Tibial nerve (tissue), 4 donors: Measurements from ENCODE around the gene ALDH3A2. TPM values are rescaled to one million over a fixed set of nuclear protein-coding genes. Genes with fewer than 3 reads are reported as not detected.
"Not testable (repeated sequence)": the region's sequence is repeated elsewhere in the genome, so short reads cannot be mapped to it uniquely, and the experiment has no call there.

Source experiments
- DNase-seq, 2 donors: peaks; one replicate each; pipeline ENCODE4 v3.0.0-alpha.2; 2019; ENCODE audit warnings: low spot score in 2 of 2
- H3K27ac ChIP-seq, 4 donors: fragments of 200-600 bp; sonication (generic) in 3 of 4; one replicate each; pipeline ENCODE4 v1.5.1; 2017 to 2019; ENCODE audit warnings: mild to moderate bottlenecking in 1 of 4
- H3K27me3 ChIP-seq, 2 donors: fragments of 200-600 bp; sonication (generic) in 1 of 2; one replicate each; pipeline versions ENCODE4 v1.5.1 to v1.6.0; 2017 to 2019
- H3K36me3 ChIP-seq, 3 donors: fragments of 200-600 bp; sonication (generic); one replicate each; pipeline ENCODE4 v1.5.1; 2018 to 2019
- H3K4me1 ChIP-seq, 4 donors: fragments of 200-600 bp; sonication (generic) in 3 of 4; one replicate each; pipeline ENCODE4 v1.5.1; 2017 to 2019
- H3K4me3 ChIP-seq, 4 donors: fragments of 200-600 bp; sonication (generic) in 3 of 4; one replicate each; pipeline ENCODE4 v1.5.1; 2017 to 2019; ENCODE audit warnings: mild to moderate bottlenecking in 1 of 4, moderate library complexity in 1 of 4
- H3K9me3 ChIP-seq, 4 donors: fragments of 200-600 bp; sonication (generic) in 3 of 4; one replicate each; pipeline ENCODE4 v1.5.1; 2017 to 2019
- EP300 ChIP-seq, 2 donors: sonication (generic); formaldehyde crosslinking; IDR thresholded peaks; one replicate each; pipeline ENCODE4 v1.6.1; 2017; ENCODE audit warnings: antibody characterized with exemption in 2 of 2, mild to moderate bottlenecking in 1 of 2
- POLR2A ChIP-seq, 2 donors: fragments of 450-650 bp; IDR thresholded peaks; one replicate each; pipeline ENCODE4 v1.6.1; 2017; ENCODE audit warnings: antibody characterized with exemption in 2 of 2, mild to moderate bottlenecking in 2 of 2, moderate library complexity in 2 of 2
- WGBS, 2 donors: methylation state at CpG; one replicate each; pipeline ENCODE4 v1.1.5; 2018; 5-methylcytosine and 5-hydroxymethylcytosine counted together
- total RNA-seq, 4 donors: library from RNA; depleted of rRNA; stranded (reverse); fragments of >200 nt; gene quantifications; one replicate each; pipeline ENCODE4 v1.1.0, GENCODE V29; 2016
- TF ChIP-seq, protein P1 (sequence below), 5 experiments: fragments of 200-600 bp in 3 of 5; fragments of 450-650 bp in 2 of 5; sonication (generic) in 3 of 5; IDR thresholded peaks; one replicate each; pipeline ENCODE4 v1.5.1; 2016 to 2019; ENCODE audit warnings: antibody characterized with exemption in 5 of 5, mild to moderate bottlenecking in 3 of 5, moderate library complexity in 2 of 5

The ALDH3A2 gene
- total RNA-seq, 4 donors from 2014 or later = 84.3 to 152 (median 105) TPM

GRCh38 chr17:19677736-19678379 lies 29.3 kb downstream of the ALDH3A2 start:
- peaks cover 0 to 8% (median 4%) of the 10 kb centered on the region in 4 donors for H3K4me1 ChIP-seq
- no peaks in the 10 kb centered on the region for H3K9me3 ChIP-seq
- peaks cover 0 to 62% (median 0%) of the 10 kb centered on the region in 3 donors for H3K36me3 ChIP-seq
- H3K4me3 ChIP-seq = no peak overlapping the region
- DNase-seq = no peak
- no peak overlapping the region for H3K27ac ChIP-seq
- WGBS, 2 donors = 95 to 96% methylated on average over 5 of the region's 5 CpGs
- H3K27me3 ChIP-seq = no peaks in the 10 kb centered on the region
- no peak for TF ChIP-seq EP300 (IDR thresholded peaks at IDR 0.05)
- TF ChIP-seq POLR2A (IDR thresholded peaks at IDR 0.05) = no peak
- TF ChIP-seq, protein P1, sequence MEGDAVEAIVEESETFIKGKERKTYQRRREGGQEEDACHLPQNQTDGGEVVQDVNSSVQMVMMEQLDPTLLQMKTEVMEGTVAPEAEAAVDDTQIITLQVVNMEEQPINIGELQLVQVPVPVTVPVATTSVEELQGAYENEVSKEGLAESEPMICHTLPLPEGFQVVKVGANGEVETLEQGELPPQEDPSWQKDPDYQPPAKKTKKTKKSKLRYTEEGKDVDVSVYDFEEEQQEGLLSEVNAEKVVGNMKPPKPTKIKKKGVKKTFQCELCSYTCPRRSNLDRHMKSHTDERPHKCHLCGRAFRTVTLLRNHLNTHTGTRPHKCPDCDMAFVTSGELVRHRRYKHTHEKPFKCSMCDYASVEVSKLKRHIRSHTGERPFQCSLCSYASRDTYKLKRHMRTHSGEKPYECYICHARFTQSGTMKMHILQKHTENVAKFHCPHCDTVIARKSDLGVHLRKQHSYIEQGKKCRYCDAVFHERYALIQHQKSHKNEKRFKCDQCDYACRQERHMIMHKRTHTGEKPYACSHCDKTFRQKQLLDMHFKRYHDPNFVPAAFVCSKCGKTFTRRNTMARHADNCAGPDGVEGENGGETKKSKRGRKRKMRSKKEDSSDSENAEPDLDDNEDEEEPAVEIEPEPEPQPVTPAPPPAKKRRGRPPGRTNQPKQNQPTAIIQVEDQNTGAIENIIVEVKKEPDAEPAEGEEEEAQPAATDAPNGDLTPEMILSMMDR (IDR thresholded peaks at IDR 0.05) = no peak

DNA sequence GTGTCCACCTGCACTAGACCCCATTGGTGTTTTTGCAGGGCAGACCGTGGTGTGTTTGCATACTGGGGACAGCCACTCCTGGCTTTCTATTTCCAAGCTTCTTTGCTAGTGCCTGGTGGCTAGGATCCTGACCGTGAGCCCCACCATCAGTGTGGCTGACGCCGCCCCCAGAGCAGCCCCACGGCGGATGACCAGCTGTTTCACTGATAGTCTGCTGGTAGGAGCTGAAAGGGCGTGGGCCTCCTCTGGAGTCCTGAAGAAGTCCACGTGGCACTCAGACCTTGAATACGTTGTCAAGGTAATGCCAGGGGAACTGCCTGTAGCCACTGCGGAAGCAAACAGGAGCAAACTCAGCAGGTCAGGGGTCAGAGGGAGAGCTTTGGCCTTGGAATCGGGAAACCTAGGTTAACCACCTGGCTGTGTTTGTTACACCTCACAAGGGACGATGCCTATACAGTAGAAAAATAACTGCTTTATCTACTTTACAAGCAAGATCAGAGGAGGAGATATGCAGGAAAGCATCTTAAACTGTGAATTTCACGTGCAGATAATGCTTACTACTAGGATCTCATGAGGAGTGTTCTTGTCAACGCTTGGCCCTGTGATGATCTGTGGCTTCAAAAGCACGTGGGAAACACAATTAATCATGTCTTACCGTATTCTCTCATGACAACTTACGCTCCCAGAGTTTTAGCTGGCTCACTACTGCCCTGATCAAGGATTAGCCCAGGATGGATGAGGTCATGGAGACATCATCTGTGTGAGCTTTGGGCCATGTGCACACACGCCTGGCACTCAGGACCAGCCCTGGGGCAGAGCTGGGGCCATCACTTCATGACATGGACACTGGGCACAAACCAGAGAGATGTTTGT lies 30.3 kb downstream of the ALDH3A2 start:
- no peak overlapping the region for H3K27ac ChIP-seq
- no peaks in the 10 kb centered on the region for H3K9me3 ChIP-seq
- no peak for TF ChIP-seq POLR2A (IDR thresholded peaks at IDR 0.05)
- TF ChIP-seq, protein P1 (IDR thresholded peaks at IDR 0.05) = no peak
- no peak for TF ChIP-seq EP300 (IDR thresholded peaks at IDR 0.05)
- no peak for DNase-seq
- H3K4me3 ChIP-seq = no peak overlapping the region
- H3K36me3 ChIP-seq = peaks cover 0 to 56% (median 0%) of the 10 kb centered on the region in 3 donors
- H3K27me3 ChIP-seq = no peaks in the 10 kb centered on the region
- WGBS, 2 donors = 89 to 91% methylated on average over 18 of the region's 18 CpGs
- peaks cover 0 to 8% (median 2%) of the 10 kb centered on the region in 4 donors for H3K4me1 ChIP-seq

GRCh38 chr17:19683117-19683516 lies 34.6 kb downstream of the ALDH3A2 start:
- H3K4me1 ChIP-seq = peaks cover 0 to 8% (median 2%) of the 10 kb centered on the region in 4 donors
- no peaks in the 10 kb centered on the region for H3K27me3 ChIP-seq
- no peak overlapping the region for H3K27ac ChIP-seq
- H3K36me3 ChIP-seq = peaks cover 0 to 26% (median 0%) of the 10 kb centered on the region in 3 donors
- H3K4me3 ChIP-seq = no peak overlapping the region
- no peaks in the 10 kb centered on the region for H3K9me3 ChIP-seq
- WGBS, 2 donors = 66 to 97% methylated on average over 2 of the region's 2 CpGs
- TF ChIP-seq, protein P1 (IDR thresholded peaks at IDR 0.05) = no peak
- TF ChIP-seq EP300 (IDR thresholded peaks at IDR 0.05) (no peak), POLR2A (IDR thresholded peaks at IDR 0.05) (no peak)
- DNase-seq = no peak

DNA sequence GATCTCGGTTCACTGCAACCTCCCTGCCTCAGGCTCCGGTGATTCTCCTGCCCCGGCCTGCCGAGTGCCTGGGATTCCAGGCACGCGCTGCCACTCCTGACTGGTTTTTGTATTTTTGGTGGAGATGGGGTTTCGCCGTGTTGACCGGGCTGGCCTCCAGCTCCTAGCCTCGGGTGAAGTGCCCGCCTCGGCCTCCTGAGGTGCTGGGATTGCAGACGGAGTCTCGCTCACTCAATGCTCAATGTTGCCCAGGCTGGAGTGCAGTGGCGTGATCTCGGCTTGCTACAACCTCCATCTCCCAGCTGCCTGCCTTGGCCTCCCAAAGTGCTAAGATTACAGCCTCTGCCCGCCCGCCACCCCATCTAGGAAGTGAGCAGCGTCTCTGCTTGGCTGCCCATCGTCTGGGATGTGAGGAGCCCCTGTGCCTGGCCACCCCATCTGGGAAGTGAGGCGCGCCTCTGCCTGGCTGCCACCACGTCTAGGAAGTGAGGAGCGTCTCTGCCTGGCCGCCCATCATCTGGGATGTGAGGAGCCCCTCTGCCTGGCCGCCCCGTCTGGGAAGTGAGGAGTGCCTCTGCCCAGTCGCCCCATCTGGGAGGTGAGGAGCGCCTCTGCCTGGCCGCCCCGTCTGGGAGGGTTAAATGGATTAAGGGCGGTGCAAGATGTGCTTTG lies 36.5 kb downstream of the ALDH3A2 start:
- H3K27me3 ChIP-seq, DNase-seq, H3K27ac ChIP-seq, H3K36me3 ChIP-seq, H3K4me3 ChIP-seq, H3K9me3 ChIP-seq, H3K4me1 ChIP-seq: not testable (repeated sequence)
- 91 to 93% methylated on average over 20 to 30 of the region's 32 CpGs for WGBS, 2 donors

- Histone ChIP-seq H3K4me1 (peaks cover 0 to 4% (median under 1%) of the 10 kb centered on the region in 4 donors), H3K27ac (no peak overlapping the region), H3K9me3 (no peaks in the 10 kb centered on the region), H3K36me3 (peaks cover 0 to under 1% (median 0%) of the 10 kb centered on the region in 3 donors), H3K27me3 (no peaks in the 10 kb centered on the region), H3K4me3 (no peak overlapping the region)
- WGBS, 2 donors = 91 to 97% methylated on average over 2 of the region's 2 CpGs
- DNase-seq = no peak
- TF ChIP-seq, protein P1 (IDR thresholded peaks at IDR 0.05) = no peak
- no peak for TF ChIP-seq EP300 (IDR thresholded peaks at IDR 0.05)
Measured at GRCh38 chr17:19686400-19687090, 38.0 kb downstream of the ALDH3A2 start.
